Measurements from ENCODE around the gene PSD. TPM values are rescaled to one million over a fixed set of nuclear protein-coding genes. Genes with fewer than 3 reads are reported as not detected.

PSD gene
- total and polyA plus RNA-seq, 3 donors from 2014 or later, result 17.7 to 22.7 (median 22.0) TPM

- Histone ChIP-seq H3K4me3 (peak within 1 kb of the TSS; percentile 65 to 76), H3K36me3 (ENCODE audit: low read depth, missing control alignments) (no peaks in the 10 kb centered on the region), H3K4me1 (peaks cover 18% of the 10 kb centered on the region), H3K27me3 (no peaks in the 10 kb centered on the region), H3K27ac (peak within 1 kb of the TSS; percentile 90 to 94), H3K9me3 (no peaks in the 10 kb centered on the region)
- DNase-seq, result peak; percentile 91
- 0 to 1% methylated on average over 24 to 37 of the region's 42 CpGs for WGBS, 2 donors
- intact Hi-C loops (cut with DNase I; ENCODE audit: low total_unique reads), result no loop called here
- TF ChIP-seq POLR2A (IDR thresholded peaks at IDR 0.05), result no peak
- TF ChIP-seq CTCF (IDR thresholded peaks at IDR 0.05), result no peak
Observed at GRCh38 chr10:102395400-102396316, 22.9 kb downstream of the PSD start, which contains the start of gene NFKB2. TSS of gene NFKB2 (plus strand) at chr10:102395705. CDS start at chr10:102395960, 255 bp downstream.

- intact Hi-C loops (cut with DNase I; ENCODE audit: low total_unique reads), result no loop called here
- TF ChIP-seq POLR2A (IDR thresholded peaks at IDR 0.05) (no peak), CTCF (IDR thresholded peaks at IDR 0.05) (no peak)
- 0 to 1% methylated on average over 19 to 35 of the region's 35 CpGs for WGBS, 2 donors
Observed at GRCh38 chr10:102394801-102395399, 23.7 kb downstream of the PSD start.

GRCh38 chr10:102394079-102394800, 24.3 kb downstream of the PSD start:
- H3K27ac ChIP-seq, result peak overlapping the region; percentile 90 to 94
- H3K27me3 ChIP-seq, result no peaks in the 10 kb centered on the region
- H3K36me3 ChIP-seq (ENCODE audit: low read depth, missing control alignments), result no peaks in the 10 kb centered on the region
- intact Hi-C loops (cut with DNase I; ENCODE audit: low total_unique reads), result no loop called here
- peak; percentile 96 for DNase-seq
- peak overlapping the region; percentile 65 to 76 for H3K4me3 ChIP-seq
- no peaks in the 10 kb centered on the region for H3K9me3 ChIP-seq
- no peak for TF ChIP-seq POLR2A (IDR thresholded peaks at IDR 0.05)
- peak; percentile 26 to 98 (median 96) for TF ChIP-seq CTCF (IDR thresholded peaks at IDR 0.05)
- WGBS, 2 donors, result 0 to 1% methylated on average over 17 to 54 of the region's 71 CpGs
- peaks cover 14% of the 10 kb centered on the region for H3K4me1 ChIP-seq

More at GRCh38 chr10:102394801-102395399, 23.7 kb downstream of the PSD start:
- Histone ChIP-seq H3K36me3 (ENCODE audit: low read depth, missing control alignments) (no peaks in the 10 kb centered on the region), H3K4me3 (peak overlapping the region; percentile 65 to 76), H3K9me3 (no peaks in the 10 kb centered on the region), H3K4me1 (peaks cover 17% of the 10 kb centered on the region), H3K27me3 (no peaks in the 10 kb centered on the region), H3K27ac (peak overlapping the region; percentile 90 to 94)
- DNase-seq, result no peak

GRCh38 chr10:102393411-102394078, 25.0 kb downstream of the PSD start:
- no peak for DNase-seq
- H3K27ac ChIP-seq, result peak overlapping the region; percentile 90 to 94
- peaks cover 10% of the 10 kb centered on the region for H3K4me1 ChIP-seq
- H3K4me3 ChIP-seq, result peak overlapping the region; percentile 65 to 76
- intact Hi-C loops (cut with DNase I; ENCODE audit: low total_unique reads), result no loop called here
- H3K36me3 ChIP-seq (ENCODE audit: low read depth, missing control alignments), result no peaks in the 10 kb centered on the region
- peak in 1 of 3 experiments; percentile 92 for TF ChIP-seq CTCF (IDR thresholded peaks at IDR 0.05)
- no peak for TF ChIP-seq POLR2A (IDR thresholded peaks at IDR 0.05)
- no peaks in the 10 kb centered on the region for H3K9me3 ChIP-seq
- WGBS, 2 donors, result 24 to 25% methylated on average over 29 to 30 of the region's 30 CpGs
- no peaks in the 10 kb centered on the region for H3K27me3 ChIP-seq
